HG03520 (cell line): ENCODE data around the gene PARP11.
A peak's percentile ranks its signal among the peaks of the same experiment; 100 is the strongest.

Source experiments
- ATAC-seq: cut with Tn5 transposase; IDR thresholded peaks from one replicate; pipeline ENCODE4 v1.9.1; 2021; ENCODE audit warnings: mild to moderate bottlenecking, moderate library complexity; ENCODE audit not compliant: unreplicated experiment

The PARP11 gene

GRCh38 chr12:3872800-3873636, at the start of gene PARP11:
Gene PARP11, minus strand, starts transcription at chr12:3873399. Its CDS starts 170 bp downstream, at chr12:3873229.
- peak; percentile 94 for ATAC-seq

- ATAC-seq: no peak
Observed at GRCh38 chr12:3922033-3922432, 48.8 kb upstream of the PARP11 start.

GRCh38 chr12:3921526-3921925, 48.3 kb upstream of the PARP11 start:
- ATAC-seq: no peak

- no peak for ATAC-seq
Observed at GRCh38 chr12:3921151-3921471, 47.9 kb upstream of the PARP11 start.

- no peak for ATAC-seq
Observed at GRCh38 chr12:3920351-3921150, 47.4 kb upstream of the PARP11 start.

- no peak for ATAC-seq
Observed at GRCh38 chr12:3913278-3913677, 40.1 kb upstream of the PARP11 start.

- no peak for ATAC-seq
Observed at GRCh38 chr12:3912863-3913262, 39.7 kb upstream of the PARP11 start.

- ATAC-seq: no peak
Observed at GRCh38 chr12:3911409-3911808, 38.2 kb upstream of the PARP11 start.

GRCh38 chr12:3905664-3906063, 32.5 kb upstream of the PARP11 start:
- no peak for ATAC-seq

- ATAC-seq: no peak
Observed at GRCh38 chr12:3904999-3905398, 31.8 kb upstream of the PARP11 start.

- no peak for ATAC-seq
Observed at GRCh38 chr12:3902921-3903320, 29.7 kb upstream of the PARP11 start.

GRCh38 chr12:3901116-3901515, 27.9 kb upstream of the PARP11 start:
- ATAC-seq: no peak

GRCh38 chr12:3898756-3899155, 25.6 kb upstream of the PARP11 start:
- ATAC-seq: no peak

GRCh38 chr12:3897371-3897971, 24.3 kb upstream of the PARP11 start:
- ATAC-seq: no peak

- ATAC-seq: no peak
Observed at GRCh38 chr12:3896801-3897351, 23.7 kb upstream of the PARP11 start.

GRCh38 chr12:3896356-3896755, 23.2 kb upstream of the PARP11 start:
- no peak for ATAC-seq

- no peak for ATAC-seq
Observed at GRCh38 chr12:3892631-3893030, 19.4 kb upstream of the PARP11 start.

GRCh38 chr12:3891201-3891600, 18.0 kb upstream of the PARP11 start:
- ATAC-seq: no peak

GRCh38 chr12:3888659-3889058, 15.5 kb upstream of the PARP11 start:
- no peak for ATAC-seq

GRCh38 chr12:3885277-3886094, 12.3 kb upstream of the PARP11 start:
- no peak for ATAC-seq

GRCh38 chr12:3884671-3885070, 11.5 kb upstream of the PARP11 start:
- no peak for ATAC-seq
